ENCODE results near the gene GALNTL6. TPM values are rescaled to one million over a fixed set of nuclear protein-coding genes. Genes with fewer than 3 reads are reported as not detected.

The GALNTL6 gene
- total RNA-seq, 1 donor from 2014 or later, result not detected

DNA sequence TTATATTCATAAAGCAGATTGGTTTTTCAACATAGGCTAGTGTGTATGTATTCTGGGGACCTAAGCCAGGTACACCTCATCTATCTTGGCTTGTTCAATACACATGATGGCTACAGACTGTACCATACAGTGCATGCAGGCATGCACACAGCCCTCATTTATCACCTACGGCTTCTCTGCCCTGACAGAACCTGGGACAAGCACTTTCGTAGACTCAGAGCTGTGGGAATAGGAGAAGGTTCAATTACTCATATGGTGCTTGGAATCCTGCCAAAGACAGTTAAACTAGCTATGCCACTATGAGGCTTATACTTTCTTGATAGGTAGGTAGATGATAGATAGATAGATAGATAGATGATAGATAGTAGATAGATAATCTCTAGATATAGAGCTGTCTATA lies 457.2 kb downstream of the GALNTL6 start:
- Histone ChIP-seq H3K4me3 (no peak overlapping the region), H3K9me3 (no peaks in the 10 kb centered on the region), H3K4me1 (no peaks in the 10 kb centered on the region), H3K27ac (no peak overlapping the region), H3K27me3 (no peaks in the 10 kb centered on the region), H3K36me3 (no peaks in the 10 kb centered on the region)
- DNase-seq (ENCODE audit: low spot score in 2 of 2), result no peak
- intact Hi-C loops (cut with DNase I), result no loop called here
- TF ChIP-seq, protein P1, sequence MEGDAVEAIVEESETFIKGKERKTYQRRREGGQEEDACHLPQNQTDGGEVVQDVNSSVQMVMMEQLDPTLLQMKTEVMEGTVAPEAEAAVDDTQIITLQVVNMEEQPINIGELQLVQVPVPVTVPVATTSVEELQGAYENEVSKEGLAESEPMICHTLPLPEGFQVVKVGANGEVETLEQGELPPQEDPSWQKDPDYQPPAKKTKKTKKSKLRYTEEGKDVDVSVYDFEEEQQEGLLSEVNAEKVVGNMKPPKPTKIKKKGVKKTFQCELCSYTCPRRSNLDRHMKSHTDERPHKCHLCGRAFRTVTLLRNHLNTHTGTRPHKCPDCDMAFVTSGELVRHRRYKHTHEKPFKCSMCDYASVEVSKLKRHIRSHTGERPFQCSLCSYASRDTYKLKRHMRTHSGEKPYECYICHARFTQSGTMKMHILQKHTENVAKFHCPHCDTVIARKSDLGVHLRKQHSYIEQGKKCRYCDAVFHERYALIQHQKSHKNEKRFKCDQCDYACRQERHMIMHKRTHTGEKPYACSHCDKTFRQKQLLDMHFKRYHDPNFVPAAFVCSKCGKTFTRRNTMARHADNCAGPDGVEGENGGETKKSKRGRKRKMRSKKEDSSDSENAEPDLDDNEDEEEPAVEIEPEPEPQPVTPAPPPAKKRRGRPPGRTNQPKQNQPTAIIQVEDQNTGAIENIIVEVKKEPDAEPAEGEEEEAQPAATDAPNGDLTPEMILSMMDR (IDR thresholded peaks at IDR 0.05), result no peak

DNA sequence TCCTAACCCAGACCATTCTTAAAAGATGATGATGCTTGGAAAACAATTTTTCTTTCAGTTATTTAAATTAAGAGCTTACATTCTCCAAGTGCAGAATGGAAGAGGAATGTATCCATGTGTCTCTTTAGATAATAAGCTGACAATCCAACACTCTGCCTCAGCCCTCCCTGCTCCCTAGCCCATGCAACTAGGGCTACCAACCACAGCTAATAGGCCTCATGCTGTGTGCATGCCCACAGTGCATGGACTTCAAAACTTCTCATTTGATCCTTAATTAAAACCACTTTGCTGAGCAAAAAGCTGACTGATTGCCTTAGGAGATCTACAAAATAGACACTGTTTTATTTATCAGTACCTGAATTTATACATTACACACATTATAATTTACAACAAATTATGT lies 473.9 kb downstream of the GALNTL6 start:
- Histone ChIP-seq H3K36me3 (no peaks in the 10 kb centered on the region), H3K27me3 (no peaks in the 10 kb centered on the region), H3K9me3 (no peaks in the 10 kb centered on the region), H3K4me1 (no peaks in the 10 kb centered on the region), H3K27ac (no peak overlapping the region), H3K4me3 (no peak overlapping the region)
- intact Hi-C loops (cut with DNase I), result no loop called here
- TF ChIP-seq, protein P1 (IDR thresholded peaks at IDR 0.05), result no peak
- no peak for DNase-seq (ENCODE audit: low spot score in 2 of 2)

DNA sequence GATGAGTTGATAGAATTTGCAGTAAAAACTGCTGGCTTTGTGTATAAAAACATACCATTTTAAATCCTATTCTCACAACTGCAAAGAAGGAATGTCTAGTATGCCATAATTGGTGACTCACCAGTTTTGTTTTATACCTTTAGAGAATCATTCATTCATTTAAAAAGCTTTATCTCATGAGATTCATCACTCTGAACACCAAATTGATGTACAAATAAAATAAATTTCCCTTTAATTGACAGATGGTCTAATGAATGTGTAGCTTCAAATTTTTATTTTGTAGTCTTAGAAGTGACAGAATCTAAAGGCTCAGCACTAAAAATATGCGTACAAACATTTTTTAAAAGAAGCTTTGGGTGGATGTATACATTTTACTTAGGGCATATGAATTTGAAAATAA lies 492.5 kb downstream of the GALNTL6 start:
- H3K4me1 ChIP-seq, result no peaks in the 10 kb centered on the region
- DNase-seq (ENCODE audit: low spot score in 2 of 2), result no peak
- H3K9me3 ChIP-seq, result no peaks in the 10 kb centered on the region
- H3K4me3 ChIP-seq, result no peak overlapping the region
- H3K36me3 ChIP-seq, result no peaks in the 10 kb centered on the region
- no peaks in the 10 kb centered on the region for H3K27me3 ChIP-seq
- TF ChIP-seq, protein P1 (IDR thresholded peaks at IDR 0.05), result no peak
- intact Hi-C loops (cut with DNase I), result no loop called here
- no peak overlapping the region for H3K27ac ChIP-seq

DNA sequence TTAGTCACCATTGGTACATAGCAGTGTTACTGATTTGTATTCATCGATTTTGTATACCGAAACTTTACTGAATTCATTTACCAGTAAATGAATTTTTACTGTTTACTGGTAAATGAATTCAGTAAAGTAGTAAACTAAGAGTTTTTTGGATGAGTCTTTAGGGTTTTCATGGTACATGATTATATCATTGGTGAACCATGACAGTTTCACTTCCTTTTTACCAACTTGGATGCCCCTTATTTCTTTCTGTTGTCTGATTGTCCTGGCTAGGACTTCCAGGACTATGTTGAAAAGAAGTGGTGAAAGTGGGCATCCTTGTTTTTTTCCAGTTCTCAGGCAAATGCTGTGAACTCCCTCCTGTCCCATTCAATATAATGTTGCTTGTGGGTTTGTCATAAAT lies 494.9 kb downstream of the GALNTL6 start:
- no peak for DNase-seq (ENCODE audit: low spot score in 2 of 2)
- Histone ChIP-seq H3K27ac (no peak overlapping the region), H3K36me3 (no peaks in the 10 kb centered on the region), H3K4me3 (no peak overlapping the region), H3K4me1 (no peaks in the 10 kb centered on the region), H3K9me3 (no peaks in the 10 kb centered on the region), H3K27me3 (no peaks in the 10 kb centered on the region)
- TF ChIP-seq, protein P1 (IDR thresholded peaks at IDR 0.05), result no peak
- intact Hi-C loops (cut with DNase I), result no loop called here

DNA sequence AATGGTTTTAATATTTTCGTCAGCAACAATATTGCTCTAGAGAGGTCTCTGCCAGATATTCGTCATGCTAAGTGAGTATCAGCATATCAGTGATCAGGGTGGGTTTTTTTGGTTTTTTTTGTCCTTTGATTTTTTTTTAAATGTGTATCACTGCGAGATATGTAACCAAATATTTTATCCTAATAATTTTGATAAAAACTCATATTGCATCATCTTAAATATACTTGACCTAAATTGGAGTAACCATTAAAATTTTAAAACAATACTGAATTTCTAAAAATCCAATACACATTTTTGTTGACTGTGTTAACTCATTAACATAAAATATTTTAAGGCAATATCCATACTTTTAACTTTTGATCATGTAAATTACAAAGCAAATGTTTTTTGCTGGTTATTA lies 498.5 kb downstream of the GALNTL6 start:
- H3K4me3 ChIP-seq, result no peak overlapping the region
- TF ChIP-seq, protein P1 (IDR thresholded peaks at IDR 0.05), result no peak

DNA sequence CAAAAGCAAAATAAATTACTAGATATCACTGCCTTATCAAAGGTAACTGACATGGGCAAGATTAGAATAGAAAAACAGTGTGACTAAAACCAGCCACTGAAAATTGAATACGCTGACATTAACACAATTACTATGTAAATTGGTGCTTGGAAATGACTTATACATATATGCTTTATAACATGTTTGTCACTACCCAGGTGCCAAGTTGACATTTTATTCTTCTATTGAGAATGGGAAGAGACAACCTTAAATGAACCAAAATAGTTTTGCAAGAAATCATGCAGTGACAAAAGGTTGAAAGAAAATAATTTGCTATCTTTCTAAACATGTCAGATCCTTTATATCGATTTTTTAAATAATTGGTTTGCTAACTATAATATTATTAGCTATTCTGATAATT lies 510.1 kb downstream of the GALNTL6 start:
- no peaks in the 10 kb centered on the region for H3K27me3 ChIP-seq
- no peak overlapping the region for H3K4me3 ChIP-seq
- H3K27ac ChIP-seq, result no peak overlapping the region
- DNase-seq (ENCODE audit: low spot score in 2 of 2), result no peak
- TF ChIP-seq, protein P1 (IDR thresholded peaks at IDR 0.05), result no peak
- intact Hi-C loops (cut with DNase I), result no loop called here
- H3K9me3 ChIP-seq, result no peaks in the 10 kb centered on the region
- no peaks in the 10 kb centered on the region for H3K4me1 ChIP-seq
- no peaks in the 10 kb centered on the region for H3K36me3 ChIP-seq

More for the DNA sequence above, 498.5 kb downstream of the GALNTL6 start:
- Histone ChIP-seq H3K4me1 (no peaks in the 10 kb centered on the region), H3K36me3 (no peaks in the 10 kb centered on the region), H3K27me3 (no peaks in the 10 kb centered on the region), H3K9me3 (no peaks in the 10 kb centered on the region), H3K27ac (no peak overlapping the region)
- DNase-seq (ENCODE audit: low spot score in 2 of 2), result no peak
- intact Hi-C loops (cut with DNase I), result no loop called here
